ENCODE measurements around the gene ARHGEF33.
"Not testable (repeated sequence)": the region's sequence is repeated elsewhere in the genome, so short reads cannot be mapped to it uniquely, and the experiment has no call there.

ARHGEF33 gene

DNA sequence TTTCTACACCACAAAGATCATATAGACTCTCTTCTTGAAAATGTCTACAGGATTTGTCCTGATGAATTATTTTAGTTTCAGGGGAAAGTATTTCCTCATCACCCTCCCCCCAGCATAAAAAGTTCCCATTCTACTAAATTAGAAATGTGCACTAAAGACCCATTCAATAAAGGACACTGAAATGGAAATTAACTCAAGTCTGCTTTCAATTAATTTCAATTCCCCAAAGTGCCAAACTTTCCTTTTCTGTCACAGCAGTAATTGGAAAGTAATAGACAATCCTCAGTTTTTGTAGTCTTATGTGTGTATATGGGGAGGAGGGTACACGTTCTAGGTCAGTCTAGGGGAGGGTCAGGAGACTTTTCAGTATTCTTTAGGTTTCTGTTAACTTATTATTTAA is 21.5 kb downstream of the ARHGEF33 start:
- no peak for DNase-seq

DNA sequence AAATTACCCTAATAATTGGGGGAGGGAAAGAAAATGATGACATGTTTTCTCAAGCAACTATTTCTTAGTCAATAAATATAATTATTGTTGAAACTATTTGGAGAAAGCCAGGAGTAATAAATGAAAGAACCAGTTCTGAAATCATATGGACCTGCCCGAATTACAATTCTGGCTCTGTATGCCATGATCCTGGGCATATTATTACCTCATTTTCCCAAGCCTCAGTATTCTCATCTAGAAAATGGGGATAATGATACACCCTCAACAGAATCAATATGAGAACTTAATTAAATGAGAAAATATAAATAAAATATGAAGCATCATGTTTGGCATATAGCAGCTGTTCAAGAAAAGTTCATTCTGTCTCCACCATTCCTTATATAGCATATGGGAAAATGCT is 22.9 kb downstream of the ARHGEF33 start:
- DNase-seq = no peak

GRCh38 chr2:38922389-38922788 is 32.7 kb downstream of the ARHGEF33 start:
- no peak for DNase-seq

DNA sequence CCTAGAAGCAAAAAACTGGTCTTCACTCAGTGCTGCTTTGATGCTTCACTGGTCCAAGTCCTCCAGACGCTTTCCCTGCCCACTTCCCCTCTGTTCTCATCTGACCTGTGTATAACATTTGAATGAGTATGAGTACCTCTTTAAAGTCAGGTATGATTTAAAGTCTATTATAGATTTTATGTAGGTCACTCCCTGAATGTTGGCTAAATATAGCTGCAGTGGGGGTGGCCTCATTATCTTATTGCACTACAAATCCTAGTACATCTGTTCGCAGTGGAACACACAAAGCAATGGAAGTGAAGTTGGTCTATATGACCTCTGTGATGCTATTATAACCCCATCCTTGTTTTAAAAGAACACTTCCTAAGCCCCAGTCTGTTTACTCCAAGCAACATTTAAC is 33.2 kb downstream of the ARHGEF33 start:
- DNase-seq = peak in 1 of 3 experiments; percentile 13

DNA sequence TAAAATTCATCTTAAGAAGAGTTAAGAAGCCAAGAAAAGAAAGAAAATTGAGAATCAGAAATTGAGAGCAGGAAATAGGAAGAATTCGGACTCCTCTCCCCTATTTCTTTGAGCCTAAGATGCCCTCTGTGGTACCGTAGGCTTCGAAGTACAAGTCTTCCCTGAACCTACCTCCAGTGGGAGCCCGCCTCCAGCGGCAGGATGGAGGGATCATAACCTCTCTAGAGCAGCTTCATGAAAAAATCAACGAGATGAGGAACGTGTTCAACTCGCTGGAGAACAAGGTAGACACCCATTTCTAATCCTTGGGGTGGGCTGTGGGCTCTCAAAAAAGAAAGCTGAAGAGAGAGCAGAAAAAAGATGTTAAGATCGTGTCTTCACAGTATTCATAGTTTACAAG is 36.3 kb downstream of the ARHGEF33 start:
- no peak for DNase-seq

DNA sequence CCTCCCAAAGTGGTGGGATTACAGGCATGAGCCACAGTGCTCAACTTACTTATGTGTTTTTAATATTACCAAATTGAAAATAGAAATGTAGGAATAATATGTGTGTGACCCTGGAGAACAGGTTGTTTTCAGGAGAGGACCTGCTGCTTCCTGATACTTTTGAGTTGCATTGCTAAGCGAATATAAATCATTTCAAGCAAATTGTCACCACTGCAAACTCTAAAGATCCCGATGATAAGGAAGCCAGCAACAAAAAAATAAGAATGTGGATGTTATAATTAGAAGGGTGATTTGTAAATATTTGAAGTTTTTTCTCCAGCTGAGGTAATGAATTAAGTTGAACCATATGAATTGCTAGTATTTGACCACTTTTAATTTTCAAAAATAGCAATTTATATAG is 40.9 kb downstream of the ARHGEF33 start:
- no peak for DNase-seq

GRCh38 chr2:38932586-38932985 is 42.9 kb downstream of the ARHGEF33 start:
- DNase-seq = no peak

GRCh38 chr2:38933653-38934052 is 44.0 kb downstream of the ARHGEF33 start:
- DNase-seq = no peak

DNA sequence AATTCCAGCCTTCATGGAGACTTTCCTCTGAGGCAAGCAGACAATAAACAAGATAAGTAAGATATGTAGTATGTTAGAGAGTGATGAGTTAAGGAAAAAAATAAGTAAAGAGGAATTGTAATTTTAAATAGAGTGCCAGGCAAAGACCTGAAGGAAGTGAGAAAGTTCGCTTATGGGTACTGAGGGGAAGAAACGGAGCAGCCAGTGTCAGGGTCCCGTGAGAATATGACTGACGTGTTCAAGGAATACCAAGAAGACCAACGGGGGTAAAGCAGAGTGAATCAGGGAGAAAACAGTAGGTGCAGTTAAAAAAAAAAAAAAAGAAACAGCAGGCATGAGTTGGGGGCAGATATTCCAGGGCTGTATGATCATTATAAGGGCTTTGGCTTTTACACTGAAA is 45.1 kb downstream of the ARHGEF33 start:
- no peak for DNase-seq

- DNase-seq = no peak
These were observed 46.0 kb downstream of the ARHGEF33 start for GRCh38 chr2:38935568-38936172.

GRCh38 chr2:38936516-38936915 is 46.8 kb downstream of the ARHGEF33 start:
- not testable (repeated sequence) for DNase-seq

- DNase-seq = no peak
These were observed 47.9 kb downstream of the ARHGEF33 start for GRCh38 chr2:38937548-38937947.

- DNase-seq = no peak
These were observed 51.1 kb downstream of the ARHGEF33 start for GRCh38 chr2:38940746-38941145.

DNA sequence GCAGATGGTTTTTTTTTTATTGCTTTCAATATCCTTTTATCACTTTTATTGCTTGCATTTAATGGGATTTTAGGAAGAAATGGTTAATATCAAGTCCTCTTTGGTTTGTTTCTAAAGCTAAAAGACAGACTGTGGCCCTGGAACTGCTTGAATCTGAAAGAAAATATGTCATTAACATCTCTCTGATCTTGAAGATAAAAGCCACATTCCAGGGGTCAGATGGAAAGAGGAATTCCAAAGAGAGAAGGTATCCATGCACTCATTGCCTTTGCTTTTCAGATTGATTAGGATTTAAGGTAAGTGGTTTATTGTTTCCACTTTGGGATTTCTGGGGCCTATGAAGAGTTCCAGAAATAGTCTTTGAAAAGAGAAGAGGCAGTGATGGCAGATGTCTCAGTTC is 54.1 kb downstream of the ARHGEF33 start:
- no peak for DNase-seq

- DNase-seq = no peak
These were observed 55.7 kb downstream of the ARHGEF33 start for GRCh38 chr2:38945372-38945771.

DNA sequence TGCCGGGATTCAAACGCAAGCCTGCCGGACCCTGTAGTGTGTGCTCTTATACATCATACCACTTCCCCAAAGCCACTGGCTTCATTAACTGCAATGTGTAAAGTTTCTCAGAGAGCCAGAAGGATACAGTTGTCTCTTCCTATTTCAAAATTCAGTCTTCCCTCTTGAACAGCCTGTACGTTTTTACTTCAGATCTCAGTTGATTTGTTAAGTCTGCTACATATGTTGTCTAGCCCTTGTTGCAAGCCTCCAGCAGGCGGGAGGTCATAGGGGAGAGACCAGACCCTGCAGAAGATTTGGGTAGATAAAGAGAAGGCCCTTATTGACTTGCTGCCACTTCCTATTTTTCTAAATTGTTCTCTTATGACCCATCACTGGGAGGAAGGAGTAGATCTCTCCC is 56.2 kb downstream of the ARHGEF33 start:
- no peak for DNase-seq

- DNase-seq = peak; percentile 79 to 93 (median 81)
These were observed 57.9 kb downstream of the ARHGEF33 start for GRCh38 chr2:38947241-38948239.

DNA sequence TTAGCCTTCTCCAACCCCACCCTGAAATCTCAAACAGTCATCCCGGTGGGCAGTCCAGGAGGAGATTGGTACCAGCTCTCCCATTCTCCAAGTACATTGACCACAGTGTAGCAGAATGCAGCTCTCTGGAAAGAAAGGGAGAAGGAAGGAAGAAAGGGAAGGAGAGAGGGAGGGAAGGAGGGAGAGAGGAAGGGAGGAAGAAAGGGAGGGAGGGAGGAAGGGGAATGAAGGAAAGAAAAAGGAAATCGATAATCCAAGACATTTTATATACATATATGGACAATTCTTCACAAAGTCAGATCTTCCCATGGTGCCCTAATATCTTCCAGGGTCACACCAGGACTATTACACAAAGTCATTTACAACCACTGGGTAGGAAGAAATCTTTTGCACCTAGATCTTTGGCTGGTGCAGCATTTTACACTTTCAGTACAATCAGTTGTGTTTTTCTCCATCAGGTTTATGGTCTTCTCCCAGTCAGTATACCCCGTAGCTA is 58.8 kb downstream of the ARHGEF33 start:
- DNase-seq = no peak

- DNase-seq = no peak
These were observed 59.3 kb downstream of the ARHGEF33 start for GRCh38 chr2:38948995-38949394.

GRCh38 chr2:38951766-38952165 is 62.1 kb downstream of the ARHGEF33 start:
- no peak for DNase-seq

DNA sequence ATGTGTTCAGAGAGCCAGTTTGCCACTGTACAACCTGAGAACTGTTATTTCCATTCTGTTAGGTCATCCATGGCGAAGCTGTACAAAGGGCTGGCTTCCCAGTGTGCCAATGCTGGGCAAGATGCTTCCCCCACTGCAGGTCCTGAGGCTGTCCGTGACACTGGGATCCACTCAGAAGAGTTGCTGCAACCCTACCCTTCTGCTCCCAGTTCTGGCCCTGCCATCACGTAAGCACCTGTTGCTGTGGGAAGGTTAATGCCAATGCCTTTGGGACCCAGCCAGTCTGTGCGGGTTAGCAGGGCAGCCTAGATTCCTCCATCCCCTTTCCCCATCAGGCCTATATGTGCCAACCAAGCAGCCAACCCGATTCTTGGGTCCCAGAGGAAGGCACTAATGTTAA is 68.3 kb downstream of the ARHGEF33 start:
- DNase-seq = no peak

DNA sequence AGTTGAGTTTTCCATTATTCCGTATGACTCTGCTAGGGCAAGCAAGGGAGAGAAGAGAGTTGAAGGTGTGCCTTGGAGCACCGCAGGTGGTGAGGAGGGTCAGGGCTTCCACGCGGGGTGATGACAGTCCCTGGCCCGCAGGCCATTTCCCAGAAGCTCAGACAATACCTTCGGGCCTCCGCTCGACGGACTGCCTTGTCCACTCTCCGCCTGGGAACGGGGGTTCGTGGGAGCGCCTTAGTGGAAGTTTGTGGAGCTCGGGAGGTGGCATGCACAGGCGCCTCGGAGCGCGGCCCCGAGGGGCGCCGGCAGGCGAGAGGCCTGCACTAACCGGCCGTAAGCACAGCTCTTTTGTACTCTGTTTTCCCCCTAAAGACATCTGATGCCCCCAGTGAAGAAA is 69.8 kb downstream of the ARHGEF33 start:
- DNase-seq = no peak

DNA sequence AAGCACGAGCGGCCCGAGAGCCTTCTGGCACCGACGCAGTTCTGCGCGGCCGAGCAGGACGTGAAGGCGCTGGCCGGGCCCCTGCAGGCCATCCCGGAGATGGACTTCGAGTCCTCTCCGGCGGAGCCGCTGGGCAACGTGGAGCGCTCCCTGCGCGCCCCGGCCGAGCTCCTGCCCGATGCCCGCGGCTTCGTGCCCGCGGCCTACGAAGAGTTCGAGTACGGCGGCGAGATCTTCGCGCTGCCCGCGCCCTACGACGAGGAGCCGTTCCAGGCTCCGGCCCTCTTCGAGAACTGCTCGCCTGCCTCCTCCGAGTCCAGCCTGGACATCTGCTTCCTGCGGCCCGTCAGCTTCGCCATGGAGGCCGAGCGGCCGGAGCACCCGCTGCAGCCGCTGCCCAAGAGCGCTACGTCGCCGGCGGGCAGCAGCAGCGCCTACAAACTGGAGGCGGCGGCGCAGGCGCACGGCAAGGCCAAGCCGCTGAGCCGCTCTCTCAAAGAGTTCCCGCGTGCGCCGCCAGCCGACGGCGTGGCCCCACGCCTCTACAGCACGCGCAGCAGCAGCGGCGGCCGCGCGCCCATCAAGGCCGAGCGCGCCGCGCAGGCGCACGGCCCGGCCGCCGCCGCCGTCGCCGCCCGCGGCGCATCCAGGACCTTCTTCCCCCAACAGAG is 70.4 kb downstream of the ARHGEF33 start:
- peak in 2 of 3 experiments; percentile 68 to 72 for DNase-seq

All from NCI-H1417 (cell line).